K562 (cell line): ENCODE results near the gene BAMBI. TPM values are rescaled to one million over a fixed set of nuclear protein-coding genes. Genes with fewer than 3 reads are reported as not detected.

Experiments
- ATAC-seq: fragments of 200-7000 bp; cut with Tn5 transposase; 3 replicates; pipeline ENCODE4 v1.9.1; 2020; ENCODE audit warnings: moderate library complexity
- BruUV-seq: library from RNA; stranded (reverse); fragments of 400-500 nt; replicated peaks from 2 replicates; lab custom pipeline; 2021; lab: Mats Ljungman, UMichigan
- CTCF ChIA-PET: fragments of 300-600 bp; formaldehyde crosslinking; extraction: SDS; loops from one replicate; lab custom pipeline; 2021; ENCODE audit warnings: low intra/inter-chr PET ratio; lab: Yijun Ruan, JAX
- POLR2A ChIA-PET: fragments of 300-600, 350-650 bp; sonication (Branson Sonifier 250); formaldehyde crosslinking; extraction: SDS; loops from one replicate; lab custom pipeline; 2021; ENCODE audit warnings: antibody characterized with exemption, inconsistent platforms; lab: Yijun Ruan, JAX
- DNase-seq, 4 experiments: peaks; one replicate each; pipeline versions ENCODE4 v3.0.0 to v3.0.0-alpha.2; 2011 to 2018; ENCODE audit warnings: low spot score in 3 of 4, mixed read lengths in 3 of 4; ENCODE audit errors: extremely low read depth in 1 of 4
- FAIRE-seq: peaks from 2 replicates; lab custom pipeline; 2011; peaks lifted over from hg19 to GRCh38; lab: Jason Lieb, UNC
- H2AFZ ChIP-seq: 2 replicates; pipeline ENCODE4 v1.6.0; 2011; ENCODE audit warnings: low read depth, low read length, control low read depth, inconsistent platforms
- H3K27ac ChIP-seq: fragments of 200-600 bp; 3 replicates; pipeline ENCODE4 v1.8.0; 2011; ENCODE audit warnings: low read depth, mild to moderate bottlenecking, control low read depth, inconsistent platforms, low read length, moderate library complexity, mixed read lengths; ENCODE audit errors: extremely low read depth
- H3K27me3 ChIP-seq, 2 experiments: fragments of 300-600 bp in 1 of 2; 2 replicates in 1 of 2; 3 replicates in 1 of 2; pipeline versions ENCODE4 v1.6.0 to v1.8.0; 2011; ENCODE audit warnings: inconsistent platforms in 2 of 2, low read length in 2 of 2, mild to moderate bottlenecking in 1 of 2, mixed read lengths in 1 of 2, moderate library complexity in 1 of 2; ENCODE audit not compliant: control insufficient read depth in 2 of 2, insufficient read depth in 2 of 2
- H3K36me3 ChIP-seq: fragments of 300-600 bp; 3 replicates; pipeline ENCODE4 v1.8.0; 2011; ENCODE audit warnings: mild to moderate bottlenecking, low read length, inconsistent platforms; ENCODE audit not compliant: control insufficient read depth, insufficient read depth
- H3K4me1 ChIP-seq, 2 experiments: fragments of 200-600 bp in 1 of 2; replicated peaks in 1 of 2; 2 replicates in 1 of 2; 3 replicates in 1 of 2; pipeline versions ENCODE4 v1.5.1 to v1.8.0; 2011; ENCODE audit warnings: inconsistent platforms in 2 of 2, low read length in 2 of 2, mild to moderate bottlenecking in 1 of 2, mixed read lengths in 1 of 2, moderate library complexity in 1 of 2; ENCODE audit not compliant: control insufficient read depth in 2 of 2, insufficient read depth in 2 of 2
- H3K4me2 ChIP-seq: 2 replicates; pipeline ENCODE4 v1.6.1; 2011; ENCODE audit warnings: low read length, control low read depth, inconsistent platforms, mixed read lengths; ENCODE audit not compliant: insufficient read depth
- H3K4me3 ChIP-seq: fragments of 200-600 bp; sonication (generic), shearing (Covaris generic); 2 replicates; pipeline ENCODE4 v1.5.1; 2016; ENCODE audit warnings: control low read depth, inconsistent platforms
- H3K79me2 ChIP-seq: fragments of 200-600 bp; 3 replicates; pipeline ENCODE4 v1.8.0; 2011; ENCODE audit warnings: low read length, inconsistent platforms; ENCODE audit not compliant: control insufficient read depth, insufficient read depth
- H3K9ac ChIP-seq, 2 experiments: 2 replicates each; pipeline versions ENCODE4 v1.6.0 to v1.6.1; 2011; ENCODE audit warnings: low read depth in 2 of 2, low read length in 2 of 2, control low read depth in 1 of 2, inconsistent platforms in 1 of 2, mild to moderate bottlenecking in 1 of 2, mixed read lengths in 1 of 2; ENCODE audit not compliant: insufficient read depth in 1 of 2
- H3K9me1 ChIP-seq: one replicate; pipeline ENCODE4 v1.6.0; 2011; ENCODE audit warnings: inconsistent platforms, mild to moderate bottlenecking, low read length, moderate library complexity; ENCODE audit not compliant: control insufficient read depth, insufficient read depth
- H3K9me3 ChIP-seq: replicated peaks from 2 replicates; pipeline ENCODE4 v1.5.1; 2011; ENCODE audit warnings: low read depth, low read length, inconsistent platforms; ENCODE audit not compliant: control insufficient read depth, insufficient read depth
- H4K20me1 ChIP-seq: replicated peaks from 2 replicates; pipeline ENCODE4 v1.6.1; 2011; ENCODE audit warnings: low read length, inconsistent platforms, mixed read lengths; ENCODE audit not compliant: control insufficient read depth, insufficient read depth
- BHLHE40 ChIP-seq: IDR thresholded peaks from 2 replicates; pipeline ENCODE4 v1.6.1; 2011; ENCODE audit warnings: low read length, improper control_type of control experiment
- CAMTA2 ChIP-seq: fragments of 250-450 bp; sonication (Bioruptor Pico); conservative IDR thresholded peaks from 2 replicates; pipeline ENCODE4 v1.5.1; 2022
- ERF ChIP-seq: fragments of 450-650 bp; formaldehyde crosslinking; IDR thresholded peaks from 2 replicates; pipeline ENCODE4 v1.4.0; 2020; ENCODE audit warnings: mild to moderate bottlenecking, mixed read lengths
- KDM5B ChIP-seq: fragments of 200-600 bp; sonication (generic); IDR thresholded peaks from 2 replicates; pipeline ENCODE4 v1.6.1; 2012; ENCODE audit warnings: low read depth, mild to moderate bottlenecking, moderate library complexity, low read length, control low read depth, inconsistent platforms; ENCODE audit not compliant: insufficient replicate concordance
- KHSRP ChIP-seq: fragments of 450-650 bp; IDR thresholded peaks from 2 replicates; pipeline ENCODE4 v1.6.1; 2017
- MAFG ChIP-seq: fragments of 450-650 bp; conservative IDR thresholded peaks from 2 replicates; pipeline ENCODE4 v1.6.1; 2016; ENCODE audit warnings: missing genetic modification characterization, missing compliant biosample characterization
- SMARCE1 ChIP-seq: fragments of 450-650 bp; IDR thresholded peaks from 2 replicates; pipeline ENCODE4 v1.7.1; 2016; ENCODE audit warnings: mild to moderate bottlenecking
- SRSF1 ChIP-seq: fragments of 200-400 bp; formaldehyde crosslinking; IDR thresholded peaks from 2 replicates; pipeline ENCODE4 v1.6.1; 2017; ENCODE audit warnings: mild to moderate bottlenecking, low read depth, low read length, moderate library complexity
- TAL1 ChIP-seq: fragments of 450-650 bp; IDR thresholded peaks from 2 replicates; pipeline ENCODE4 v1.6.1; 2016; ENCODE audit warnings: mild to moderate bottlenecking
- THAP7 ChIP-seq: fragments of 250-450 bp; sonication (Bioruptor Pico); IDR thresholded peaks from 2 replicates; pipeline ENCODE4 v1.5.0; 2021
- ZEB2 ChIP-seq: fragments of 450-650 bp; IDR thresholded peaks from 2 replicates; pipeline ENCODE4 v1.6.1; 2016
- ZNF232 ChIP-seq: sonication (generic); formaldehyde crosslinking; IDR thresholded peaks from 2 replicates; pipeline ENCODE4 v1.8.0; 2022; ENCODE audit warnings: mild to moderate bottlenecking, missing genetic modification reagents
- ZNF280A ChIP-seq: fragments of 450-650 bp; IDR thresholded peaks from 2 replicates; pipeline ENCODE4 v1.6.1; 2018; ENCODE audit warnings: mild to moderate bottlenecking, low read depth; ENCODE audit not compliant: partially characterized antibody
- ZNF316 ChIP-seq: fragments of 450-650 bp; IDR thresholded peaks from 2 replicates; pipeline ENCODE4 v1.6.1; 2016
- ZNF696 ChIP-seq: fragments of 250-450 bp; sonication (Bioruptor Pico); conservative IDR thresholded peaks from 2 replicates; pipeline ENCODE4 v1.4.0; 2020; ENCODE audit warnings: mild to moderate bottlenecking, moderate library complexity
- WGBS: fragments of 100-300 bp; shearing (Covaris generic); methylation state at CpG from one replicate; pipeline ENCODE4 v1.1.6; 2016; ENCODE audit warnings: low coverage, mixed read lengths; ENCODE audit not compliant: insufficient coverage; ENCODE audit errors: missing lambda C conversion rate; 5-methylcytosine and 5-hydroxymethylcytosine counted together
- in situ Hi-C: fragments of 300-500 bp; cut with MboI; formaldehyde crosslinking; loops from 4 replicates; pipeline ENCODE4 v1.15.0; 2018; ENCODE audit warnings: inconsistent platforms, mixed read lengths
- intact Hi-C: fragments of 100-400 bp; cut with micrococcal nuclease; formaldehyde crosslinking; loops from 2 replicates; pipeline ENCODE4 v1.14.2; 2022
- polyA plus RNA-seq, 8 experiments: library from polyadenylated mRNA; depleted of rRNA in 4 of 8; stranded (reverse) in 5 of 8; unstranded in 3 of 8; fragments of >200 nt; fragmentation: Nextera tagmentation in 2 of 8; fragmentation: Illumina TruSeq in 1 of 8; extraction: Ambion mirVana in 2 of 8; extraction: Trizol in 1 of 8; gene quantifications; 2 replicates each; pipeline versions ENCODE4 v1.2.1 to v1.2.3, GENCODE V29; 2011 to 2014; ENCODE audit warnings: inconsistent platforms in 1 of 8, missing spikeins in 1 of 8
- total RNA-seq, 7 experiments: library from RNA; depleted of rRNA in 6 of 7; stranded (reverse); fragments of >200 nt in 6 of 7; fragmentation: Illumina TruSeq in 2 of 7; extraction: Trizol in 2 of 7; gene quantifications; 2 replicates each; pipeline versions ENCODE4 v1.2.1 to v1.2.3, GENCODE V29; 2011 to 2021; ENCODE audit warnings: low replicate concordance in 1 of 7
- TF ChIP-seq, protein P1 (sequence below): sonication (generic); formaldehyde crosslinking; IDR thresholded peaks from 2 replicates; pipeline ENCODE4 v1.8.1; 2022; ENCODE audit warnings: missing genetic modification reagents
- TF ChIP-seq, protein P2 (sequence below): sonication (generic); formaldehyde crosslinking; IDR thresholded peaks from 2 replicates; pipeline ENCODE4 v1.4.0; 2020; ENCODE audit warnings: mild to moderate bottlenecking, missing genetic modification reagents

Gene BAMBI
- total and polyA plus RNA-seq, 9 of the 15 experiments (the other 6 are each of a cell fraction or from before 2014, with no cell fraction given): 2.0 to 21.8 (median 13.5) TPM

DNA sequence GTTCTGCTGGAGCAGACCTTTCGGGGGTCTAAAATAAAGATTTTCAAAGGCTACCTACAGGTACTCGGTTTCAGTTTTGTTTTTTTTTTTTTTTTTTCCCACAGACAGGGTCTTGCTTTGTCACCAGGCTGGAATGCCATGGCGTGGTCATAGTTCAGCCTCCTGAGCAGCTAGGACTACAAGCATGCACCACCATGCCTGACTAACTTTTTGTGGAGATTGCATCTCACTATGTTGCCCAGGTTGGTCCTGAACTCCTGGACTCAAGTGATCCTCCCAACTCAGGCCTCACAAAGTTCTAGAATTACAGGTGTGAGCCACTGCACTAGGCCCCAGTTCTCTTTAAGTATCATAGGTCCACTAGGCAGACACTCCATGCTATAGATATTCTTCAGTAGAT is 34.5 kb downstream of the BAMBI start (continued):
- TF ChIP-seq, protein P1, sequence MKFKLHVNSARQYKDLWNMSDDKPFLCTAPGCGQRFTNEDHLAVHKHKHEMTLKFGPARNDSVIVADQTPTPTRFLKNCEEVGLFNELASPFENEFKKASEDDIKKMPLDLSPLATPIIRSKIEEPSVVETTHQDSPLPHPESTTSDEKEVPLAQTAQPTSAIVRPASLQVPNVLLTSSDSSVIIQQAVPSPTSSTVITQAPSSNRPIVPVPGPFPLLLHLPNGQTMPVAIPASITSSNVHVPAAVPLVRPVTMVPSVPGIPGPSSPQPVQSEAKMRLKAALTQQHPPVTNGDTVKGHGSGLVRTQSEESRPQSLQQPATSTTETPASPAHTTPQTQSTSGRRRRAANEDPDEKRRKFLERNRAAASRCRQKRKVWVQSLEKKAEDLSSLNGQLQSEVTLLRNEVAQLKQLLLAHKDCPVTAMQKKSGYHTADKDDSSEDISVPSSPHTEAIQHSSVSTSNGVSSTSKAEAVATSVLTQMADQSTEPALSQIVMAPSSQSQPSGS: no peak
- TF ChIP-seq, protein P2, sequence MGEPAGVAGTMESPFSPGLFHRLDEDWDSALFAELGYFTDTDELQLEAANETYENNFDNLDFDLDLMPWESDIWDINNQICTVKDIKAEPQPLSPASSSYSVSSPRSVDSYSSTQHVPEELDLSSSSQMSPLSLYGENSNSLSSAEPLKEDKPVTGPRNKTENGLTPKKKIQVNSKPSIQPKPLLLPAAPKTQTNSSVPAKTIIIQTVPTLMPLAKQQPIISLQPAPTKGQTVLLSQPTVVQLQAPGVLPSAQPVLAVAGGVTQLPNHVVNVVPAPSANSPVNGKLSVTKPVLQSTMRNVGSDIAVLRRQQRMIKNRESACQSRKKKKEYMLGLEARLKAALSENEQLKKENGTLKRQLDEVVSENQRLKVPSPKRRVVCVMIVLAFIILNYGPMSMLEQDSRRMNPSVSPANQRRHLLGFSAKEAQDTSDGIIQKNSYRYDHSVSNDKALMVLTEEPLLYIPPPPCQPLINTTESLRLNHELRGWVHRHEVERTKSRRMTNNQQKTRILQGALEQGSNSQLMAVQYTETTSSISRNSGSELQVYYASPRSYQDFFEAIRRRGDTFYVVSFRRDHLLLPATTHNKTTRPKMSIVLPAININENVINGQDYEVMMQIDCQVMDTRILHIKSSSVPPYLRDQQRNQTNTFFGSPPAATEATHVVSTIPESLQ (CRISPR knock-in tag): no peak
- TF ChIP-seq, all 486 proteins: peak for 0

- Histone ChIP-seq H3K27ac (no peak overlapping the region), H3K4me2 (no peak overlapping the region), H3K27me3 (no peaks in the 10 kb centered on the region), H3K79me2 (no peaks in the 10 kb centered on the region), H3K4me1 (peaks cover 0 to 6% of the 10 kb centered on the region in 2 experiments; a peak in 2 of 5 replicates), H3K9me3 (no peaks in the 10 kb centered on the region), H3K36me3 (no peaks in the 10 kb centered on the region), H4K20me1 (no peaks in the 10 kb centered on the region), H3K4me3 (no peak overlapping the region), H3K9ac (no peak overlapping the region), H2AFZ (no peak overlapping the region), H3K9me1 (no peaks in the 10 kb centered on the region)
- intact Hi-C loops (no loop called here), in situ Hi-C loops (no loop called here)
- FAIRE-seq (no peak), DNase-seq (no peak), ATAC-seq (no peak; the same call in 2 of the 3 replicates)
- ChIA-PET CTCF (no interaction called here), POLR2A (interaction anchor here (1.3 to 1.5 kb wide), 2 partner anchors 10 to 30 kb away, joined by 4 to 6 read pairs; no protein-coding TSS in a partner anchor)
- no TSS peak for BruUV-seq
- WGBS: 37% methylated on average over 9 of the region's 10 CpGs
- TF ChIP-seq ZNF316 (0 out of 2 replicates have a peak, but pooled peaks have one; percentile 5), ERF (no peak), BHLHE40 (no peak), ZEB2 (no peak), ZNF280A (no peak), THAP7 (CRISPR knock-in tag) (no peak), MAFG (tag) (peak; percentile 40), SMARCE1 (no peak), ZNF232 (CRISPR knock-in tag) (no peak), TAL1 (no peak), ZNF696 (CRISPR knock-in tag) (no peak), SRSF1 (no peak), CAMTA2 (CRISPR knock-in tag) (no peak), KHSRP (no peak), KDM5B (no peak)
Observed at GRCh38 chr10:28713626-28714352, 36.5 kb downstream of the BAMBI start.
